CD14-positive monocyte (primary cell): ENCODE measurements around the gene MCC. TPM values are rescaled to one million over a fixed set of nuclear protein-coding genes. Genes with fewer than 3 reads are reported as not detected.

Source experiments
- DNase-seq, 3 donors: peaks; one replicate each; pipeline ENCODE4 v3.0.0-alpha.2; 2011 to 2022
- H2AFZ ChIP-seq: 2 replicates; pipeline ENCODE4 v1.6.0; 2012; ENCODE audit warnings: mild to moderate bottlenecking, low read depth, low read length, inconsistent platforms; ENCODE audit not compliant: insufficient read depth, poor library complexity, severe bottlenecking
- H3K27ac ChIP-seq, 2 donors: 1 replicate in 1 of 2; 2 replicates in 1 of 2; pipeline ENCODE4 v1.5.1; 2012 to 2013; ENCODE audit warnings: low read length in 2 of 2, control low read depth in 1 of 2, inconsistent platforms in 1 of 2, low read depth in 1 of 2, mild to moderate bottlenecking in 1 of 2
- H3K27me3 ChIP-seq, 2 donors: one replicate each; pipeline versions ENCODE4 v1.6.0 to v1.6.1; 2011 to 2013; ENCODE audit warnings: low read length in 2 of 2; ENCODE audit not compliant: control insufficient read depth in 2 of 2, insufficient read depth in 2 of 2
- H3K36me3 ChIP-seq, 2 donors: replicated peaks in 1 of 2; 1 replicate in 1 of 2; 2 replicates in 1 of 2; pipeline versions ENCODE4 v1.5.1 to v1.6.1; 2012 to 2013; ENCODE audit warnings: low read length in 2 of 2, control low read depth in 1 of 2, inconsistent platforms in 1 of 2, mild to moderate bottlenecking in 1 of 2; ENCODE audit not compliant: insufficient read depth in 2 of 2, control insufficient read depth in 1 of 2
- H3K4me1 ChIP-seq, 2 donors: 1 replicate in 1 of 2; 2 replicates in 1 of 2; pipeline versions ENCODE4 v1.5.1 to v1.6.1; 2012 to 2013; ENCODE audit warnings: low read length in 2 of 2, control low read depth in 1 of 2, inconsistent platforms in 1 of 2, mild to moderate bottlenecking in 1 of 2, moderate library complexity in 1 of 2; ENCODE audit not compliant: insufficient read depth in 2 of 2, control insufficient read depth in 1 of 2
- H3K4me2 ChIP-seq: replicated peaks from 2 replicates; pipeline ENCODE3; 2012; ENCODE audit warnings: low read length, moderate library complexity, mild to moderate bottlenecking; ENCODE audit not compliant: poor library complexity, severe bottlenecking; ENCODE audit errors: extremely low read depth
- H3K4me3 ChIP-seq, 3 experiments: fragments of 200-600 bp in 1 of 3; sonication (generic) in 1 of 3; replicated peaks in 1 of 3; 1 replicate in 2 of 3; 2 replicates in 1 of 3; pipeline ENCODE4 v1.5.1; 2011 to 2013; ENCODE audit warnings: low read length in 3 of 3, mild to moderate bottlenecking in 3 of 3, control low read depth in 2 of 3, low read depth in 2 of 3, inconsistent platforms in 1 of 3, moderate library complexity in 1 of 3
- H3K79me2 ChIP-seq: 2 replicates; pipeline ENCODE4 v1.6.0; 2012; ENCODE audit warnings: mild to moderate bottlenecking, control low read depth, inconsistent platforms, low read length, moderate library complexity; ENCODE audit not compliant: insufficient read depth
- H3K9ac ChIP-seq: 2 replicates; pipeline ENCODE4 v1.6.0; 2017; ENCODE audit warnings: low read length, mild to moderate bottlenecking; ENCODE audit not compliant: insufficient read depth, poor library complexity, severe bottlenecking
- H3K9me3 ChIP-seq, 2 donors: replicated peaks in 1 of 2; 1 replicate in 1 of 2; 2 replicates in 1 of 2; pipeline versions ENCODE4 v1.5.1 to v1.6.1; 2012 to 2013; ENCODE audit warnings: low read length in 2 of 2, control low read depth in 1 of 2; ENCODE audit not compliant: control insufficient read depth in 1 of 2, insufficient read depth in 1 of 2
- H4K20me1 ChIP-seq: 2 replicates; pipeline ENCODE4 v1.6.0; 2012; ENCODE audit warnings: mild to moderate bottlenecking, low read length, control low read depth, moderate library complexity; ENCODE audit not compliant: insufficient read depth
- H3K27ac Mint-ChIP-seq, 7 donors: one replicate each; pipeline ENCODE4 v1.8.0; 2020; ENCODE audit warnings: mild to moderate bottlenecking in 7 of 7, mixed read lengths in 7 of 7, moderate library complexity in 6 of 7, inconsistent platforms in 2 of 7
- H3K27me3 Mint-ChIP-seq, 3 donors: one replicate each; pipeline ENCODE4 v1.8.0; 2021 to 2022; ENCODE audit warnings: low read depth in 3 of 3, mild to moderate bottlenecking in 3 of 3, mixed read lengths in 3 of 3, moderate library complexity in 3 of 3, inconsistent platforms in 1 of 3
- H3K36me3 Mint-ChIP-seq, 2 donors: one replicate each; pipeline ENCODE4 v1.8.0; 2020; ENCODE audit warnings: mixed read lengths in 2 of 2, inconsistent platforms in 1 of 2, mild to moderate bottlenecking in 1 of 2
- H3K4me1 Mint-ChIP-seq: one replicate; pipeline ENCODE4 v1.8.0; 2020; ENCODE audit warnings: mild to moderate bottlenecking, mixed read lengths
- H3K4me3 Mint-ChIP-seq, 2 donors: one replicate each; pipeline ENCODE4 v1.8.0; 2020; ENCODE audit warnings: mild to moderate bottlenecking in 2 of 2, mixed read lengths in 2 of 2, moderate library complexity in 1 of 2
- H3K9me3 Mint-ChIP-seq, 7 donors: one replicate each; pipeline ENCODE4 v1.8.0; 2020 to 2022; ENCODE audit warnings: mixed read lengths in 7 of 7, mild to moderate bottlenecking in 6 of 7, moderate library complexity in 6 of 7, inconsistent platforms in 2 of 7
- CTCF ChIP-seq: fragments of 200-600 bp; IDR thresholded peaks from one replicate; pipeline ENCODE4 v1.8.0; 2022; ENCODE audit warnings: antibody characterized with exemption, mild to moderate bottlenecking
- WGBS: methylation state at CpG from one replicate; pipeline ENCODE4 v1.1.5; 2013; ENCODE audit warnings: missing lambda C conversion rate; ENCODE audit not compliant: insufficient coverage; 5-methylcytosine and 5-hydroxymethylcytosine counted together
- intact Hi-C, 2 donors: fragments of 100-400 bp; cut with micrococcal nuclease; formaldehyde crosslinking; loops; one replicate each; pipeline versions ENCODE4 v1.15.0 to v1.15.1; 2023
- polyA plus RNA-seq, 3 donors: library from polyadenylated mRNA; depleted of rRNA in 1 of 3; unstranded in 2 of 3; stranded (reverse) in 1 of 3; fragments of 300-500 nt in 2 of 3; fragments of >200 nt in 1 of 3; fragmentation: Illumina TruSeq in 2 of 3; gene quantifications; 1 replicate in 2 of 3; 2 replicates in 1 of 3; pipeline ENCODE4 v1.2.3, GENCODE V29; 2012 to 2021

The MCC gene
- polyA plus RNA-seq, 3 donors: 0.09 TPM; not detected in 2

DNA sequence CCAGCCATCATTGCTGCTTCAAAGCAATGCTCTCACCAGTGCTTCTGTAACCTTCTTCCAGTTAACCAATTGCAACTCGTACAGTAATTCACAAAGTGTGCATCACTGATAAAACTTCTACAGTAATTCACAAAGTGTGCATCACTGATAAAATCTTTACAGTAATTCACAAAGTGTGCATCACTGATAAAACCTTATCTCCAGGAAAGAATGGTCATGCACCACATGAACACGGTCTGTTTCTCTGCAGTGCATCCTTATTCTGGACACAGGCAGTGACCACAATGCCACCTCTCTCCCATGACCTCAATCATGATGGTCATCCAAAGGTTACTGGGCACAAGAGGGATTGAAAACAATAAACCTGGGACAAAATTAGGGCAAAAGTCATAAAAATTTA is 207.1 kb downstream of the MCC start:
- Histone ChIP-seq H3K27me3 (no peaks in the 10 kb centered on the region), H2AFZ (no peak overlapping the region), H3K4me1 (no peaks in the 10 kb centered on the region), H3K79me2 (no peaks in the 10 kb centered on the region), H3K9ac (no peak overlapping the region), H3K4me3 (no peak overlapping the region), H3K4me2 (no peak overlapping the region), H3K27ac (no peak overlapping the region), H4K20me1 (no peaks in the 10 kb centered on the region), H3K36me3 (no peaks in the 10 kb centered on the region), H3K9me3 (no peaks in the 10 kb centered on the region)
- 67% methylated on average over 1 of the region's 2 CpGs for WGBS
- TF ChIP-seq CTCF: no peak
- H3K36me3 Mint-ChIP-seq: no peaks in the 10 kb centered on the region
- H3K27me3 Mint-ChIP-seq: peaks cover 1 to 4% (median 2%) of the 10 kb centered on the region in 3 donors
- no peak for DNase-seq
- H3K27ac Mint-ChIP-seq: no peak overlapping the region
- intact Hi-C loops: no loop called here
- H3K9me3 Mint-ChIP-seq: no peaks in the 10 kb centered on the region
- H3K4me3 Mint-ChIP-seq: no peak overlapping the region
- peaks cover 2% of the 10 kb centered on the region for H3K4me1 Mint-ChIP-seq

DNA sequence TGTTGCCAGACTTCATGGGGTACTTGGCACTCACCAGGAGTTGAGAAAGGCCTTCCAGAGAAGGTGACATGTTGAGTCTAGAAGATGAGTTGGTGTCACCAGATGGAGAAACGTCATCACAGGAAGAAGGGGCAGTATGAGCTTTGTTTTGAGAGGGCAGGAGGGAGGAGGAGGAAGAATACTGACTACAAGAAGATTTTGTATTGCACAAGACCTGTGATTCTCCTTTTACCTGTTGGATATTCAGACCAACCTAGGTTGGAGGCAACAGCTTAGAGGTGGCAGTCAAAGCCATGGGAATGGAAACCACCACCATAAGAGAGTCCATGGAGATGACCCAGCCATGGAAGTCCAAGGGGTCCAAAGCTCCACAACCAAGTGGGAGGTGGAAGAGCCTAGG is 207.7 kb downstream of the MCC start:
- no peak for TF ChIP-seq CTCF
- H3K4me2 ChIP-seq: no peak overlapping the region
- Mint-ChIP-seq H3K27me3 (peaks cover 1 to 3% (median 2%) of the 10 kb centered on the region in 3 donors), H3K4me3 (no peak overlapping the region), H3K4me1 (peaks cover 2% of the 10 kb centered on the region), H3K27ac (no peak overlapping the region), H3K9me3 (no peaks in the 10 kb centered on the region), H3K36me3 (no peaks in the 10 kb centered on the region)
- no peak overlapping the region for H3K27ac ChIP-seq
- H3K79me2 ChIP-seq: no peaks in the 10 kb centered on the region
- no peaks in the 10 kb centered on the region for H3K9me3 ChIP-seq
- no peaks in the 10 kb centered on the region for H3K4me1 ChIP-seq
- 100% methylated on average over 1 of the region's 1 CpG for WGBS
- no peak overlapping the region for H3K4me3 ChIP-seq
- H3K27me3 ChIP-seq: no peaks in the 10 kb centered on the region
- H4K20me1 ChIP-seq: no peaks in the 10 kb centered on the region
- no peak overlapping the region for H2AFZ ChIP-seq
- H3K9ac ChIP-seq: no peak overlapping the region
- intact Hi-C loops: no loop called here
- no peaks in the 10 kb centered on the region for H3K36me3 ChIP-seq
- DNase-seq: no peak
